ENCODE measurements around the gene KATNAL1.
A peak's percentile ranks its signal among the peaks of the same experiment; 100 is the strongest.

KATNAL1 gene

DNA sequence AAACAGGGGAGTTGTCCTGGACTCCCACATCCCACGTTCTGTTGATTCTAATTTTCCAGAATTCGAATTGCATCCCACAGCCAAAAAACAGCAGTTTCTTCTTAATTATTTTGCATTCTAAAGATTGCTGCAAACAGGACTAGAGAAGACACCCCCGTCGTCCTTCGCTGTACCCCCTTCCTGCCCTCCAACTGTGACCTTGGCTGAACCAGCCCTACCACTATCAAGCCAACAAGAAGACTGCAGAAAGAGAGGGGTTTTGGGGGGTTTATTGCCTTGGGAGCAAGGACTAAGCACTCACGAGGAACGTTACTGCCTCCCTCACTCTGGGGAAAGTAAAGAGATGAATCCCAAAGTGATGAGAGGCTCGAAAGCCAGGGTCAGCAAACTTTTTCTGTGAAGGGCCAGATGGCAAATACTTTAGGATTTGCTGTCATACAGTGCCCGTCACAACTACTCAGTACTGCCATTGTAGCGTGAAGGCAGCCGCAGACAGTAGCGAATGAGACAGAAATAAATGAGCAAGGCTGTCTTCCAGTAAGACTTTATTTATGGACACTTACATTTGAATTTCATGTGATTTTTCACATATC is 32.5 kb upstream of the KATNAL1 start:
- no peak for DNase-seq (ENCODE audit: low read depth)
- TF ChIP-seq, protein P1, sequence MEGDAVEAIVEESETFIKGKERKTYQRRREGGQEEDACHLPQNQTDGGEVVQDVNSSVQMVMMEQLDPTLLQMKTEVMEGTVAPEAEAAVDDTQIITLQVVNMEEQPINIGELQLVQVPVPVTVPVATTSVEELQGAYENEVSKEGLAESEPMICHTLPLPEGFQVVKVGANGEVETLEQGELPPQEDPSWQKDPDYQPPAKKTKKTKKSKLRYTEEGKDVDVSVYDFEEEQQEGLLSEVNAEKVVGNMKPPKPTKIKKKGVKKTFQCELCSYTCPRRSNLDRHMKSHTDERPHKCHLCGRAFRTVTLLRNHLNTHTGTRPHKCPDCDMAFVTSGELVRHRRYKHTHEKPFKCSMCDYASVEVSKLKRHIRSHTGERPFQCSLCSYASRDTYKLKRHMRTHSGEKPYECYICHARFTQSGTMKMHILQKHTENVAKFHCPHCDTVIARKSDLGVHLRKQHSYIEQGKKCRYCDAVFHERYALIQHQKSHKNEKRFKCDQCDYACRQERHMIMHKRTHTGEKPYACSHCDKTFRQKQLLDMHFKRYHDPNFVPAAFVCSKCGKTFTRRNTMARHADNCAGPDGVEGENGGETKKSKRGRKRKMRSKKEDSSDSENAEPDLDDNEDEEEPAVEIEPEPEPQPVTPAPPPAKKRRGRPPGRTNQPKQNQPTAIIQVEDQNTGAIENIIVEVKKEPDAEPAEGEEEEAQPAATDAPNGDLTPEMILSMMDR (conservative IDR thresholded peaks at IDR 0.05; ENCODE audit: low read depth, low read length) = no peak
- no peak overlapping the region for H3K4me3 ChIP-seq (ENCODE audit: low read depth, low read length)

DNA sequence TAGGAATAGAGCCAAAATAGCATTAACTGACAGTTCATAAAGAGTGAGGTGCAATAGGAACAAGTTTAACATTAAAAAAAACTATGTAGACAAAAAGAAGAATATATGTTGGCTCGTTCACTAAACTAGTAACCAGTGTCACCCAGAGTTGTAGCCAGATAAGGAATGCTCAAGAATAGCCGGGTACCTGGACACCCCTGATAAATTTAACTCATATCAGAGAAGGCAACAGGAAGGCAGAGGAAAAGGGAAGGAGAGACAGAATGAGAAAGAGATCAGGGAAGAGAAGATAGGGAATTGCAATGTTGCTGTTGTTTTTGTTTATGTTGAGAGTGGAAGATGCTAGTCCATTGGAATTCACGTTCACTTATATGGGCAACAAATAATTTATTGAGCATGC is 31.6 kb upstream of the KATNAL1 start:
- no peak overlapping the region for H3K4me3 ChIP-seq (ENCODE audit: low read depth, low read length)
- TF ChIP-seq, protein P1 (conservative IDR thresholded peaks at IDR 0.05; ENCODE audit: low read depth, low read length) = no peak
- no peak for DNase-seq (ENCODE audit: low read depth)

DNA sequence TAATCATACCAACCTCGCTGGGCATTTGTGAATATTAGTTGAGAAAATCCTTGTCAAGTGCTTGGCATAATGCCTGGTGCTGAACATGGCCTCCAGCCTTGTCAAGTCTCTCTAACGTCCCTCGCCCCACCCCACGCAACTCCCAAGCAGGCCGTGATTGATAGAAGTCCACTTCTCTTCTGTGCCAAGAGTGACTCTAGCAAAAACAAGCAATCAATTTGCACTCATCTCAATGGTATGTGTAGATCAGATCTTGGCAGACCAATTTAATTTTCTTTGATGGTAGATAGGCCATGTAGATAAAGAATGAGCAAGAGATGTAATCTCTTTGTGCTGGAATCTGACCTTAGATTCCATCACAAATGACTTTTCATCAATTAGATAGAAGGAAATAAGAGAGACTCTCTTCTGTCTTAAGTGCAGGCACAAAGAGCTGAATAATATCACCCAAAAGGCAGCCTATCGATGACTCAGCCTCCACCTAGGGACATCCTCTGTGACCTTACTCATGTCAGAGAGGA is 31.0 kb upstream of the KATNAL1 start:
- DNase-seq (ENCODE audit: low read depth) = no peak
- H3K4me3 ChIP-seq (ENCODE audit: low read depth, low read length) = no peak overlapping the region
- TF ChIP-seq, protein P1 (conservative IDR thresholded peaks at IDR 0.05; ENCODE audit: low read depth, low read length) = no peak

DNA sequence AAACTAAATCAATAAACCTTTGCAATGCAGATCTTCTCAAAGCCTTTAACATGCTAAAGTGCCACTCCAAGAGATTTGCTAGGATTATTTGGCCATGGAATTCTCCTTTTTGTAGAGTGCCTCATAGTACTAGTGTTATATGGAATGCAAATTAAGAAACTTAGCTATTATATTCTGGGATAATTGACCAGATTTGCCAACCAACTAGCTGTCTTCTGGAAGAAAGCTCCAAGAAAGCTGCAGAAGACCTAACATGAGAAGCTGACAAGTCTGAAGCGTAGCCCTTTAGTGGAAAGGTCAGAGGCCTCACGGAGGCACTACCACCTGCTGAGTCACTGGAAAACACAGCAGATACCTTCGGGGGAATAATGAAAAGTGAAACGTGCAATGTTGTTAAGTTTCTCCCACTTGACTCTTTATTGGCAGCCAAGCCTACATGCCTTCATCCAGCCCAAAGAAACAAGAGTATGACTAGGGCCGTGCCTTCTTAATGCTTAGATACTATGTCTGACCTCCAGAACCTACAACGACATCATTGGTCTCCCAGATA is 29.8 kb upstream of the KATNAL1 start:
- TF ChIP-seq, protein P1 (conservative IDR thresholded peaks at IDR 0.05; ENCODE audit: low read depth, low read length) = no peak

DNA sequence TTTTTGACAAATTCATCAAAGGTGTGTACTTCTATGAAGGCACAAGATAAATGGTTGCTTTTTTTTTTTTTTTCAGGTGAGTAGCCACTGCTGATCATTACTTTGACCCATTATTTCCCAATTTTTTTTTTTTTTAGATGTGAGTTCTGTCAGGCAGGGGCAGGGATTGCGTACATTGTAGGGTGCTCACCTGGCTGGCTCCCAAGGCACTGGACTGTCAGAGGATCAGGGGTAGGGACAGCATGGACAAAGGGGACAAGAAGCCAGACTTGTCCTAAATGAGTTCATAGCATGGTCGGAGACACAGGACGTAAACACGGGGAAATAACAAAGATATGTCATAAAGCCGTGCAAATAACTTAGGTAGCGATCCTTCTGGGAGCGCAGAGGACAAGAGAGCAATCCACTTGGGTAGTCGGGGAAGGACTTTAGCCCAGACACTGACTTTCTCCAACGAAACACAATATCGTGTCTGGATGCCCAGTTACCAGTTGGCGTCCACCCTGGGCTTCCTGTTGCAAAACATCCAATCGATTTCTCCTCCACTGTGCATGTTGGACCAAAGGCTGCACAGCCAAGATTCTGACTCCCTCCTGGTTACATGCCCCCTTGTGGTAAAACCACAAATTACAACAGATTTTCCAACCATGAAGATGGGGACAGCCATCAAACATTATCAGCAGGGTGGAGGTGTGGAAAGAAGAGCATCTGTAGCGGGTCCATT is 27.5 kb upstream of the KATNAL1 start:
- DNase-seq (ENCODE audit: low read depth) = no peak
- no peak overlapping the region for H3K4me3 ChIP-seq (ENCODE audit: low read depth, low read length)
- TF ChIP-seq, protein P1 (conservative IDR thresholded peaks at IDR 0.05; ENCODE audit: low read depth, low read length) = peak; percentile 55

More for the DNA sequence above, 29.8 kb upstream of the KATNAL1 start:
- DNase-seq (ENCODE audit: low read depth) = no peak
- H3K4me3 ChIP-seq (ENCODE audit: low read depth, low read length) = no peak overlapping the region

DNA sequence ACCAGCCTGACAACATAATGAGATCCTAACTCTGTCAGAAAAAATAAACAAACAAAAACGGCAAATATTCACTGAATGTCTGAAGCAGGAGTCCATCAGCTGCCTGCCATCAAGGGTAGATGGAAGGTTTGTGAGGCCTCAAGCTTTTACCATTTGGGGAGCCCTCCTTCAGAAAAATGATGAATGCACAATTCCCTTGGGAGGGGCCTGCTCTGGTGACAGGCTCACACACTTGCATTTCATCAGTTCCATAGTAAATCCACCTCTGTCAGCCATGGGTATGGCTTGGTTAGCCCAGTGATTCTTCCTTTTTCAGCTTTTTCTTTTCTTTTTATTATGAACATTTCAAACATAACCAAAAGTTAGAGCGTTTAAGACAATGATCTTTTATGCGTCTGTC is 26.3 kb upstream of the KATNAL1 start:
- TF ChIP-seq, protein P1 (conservative IDR thresholded peaks at IDR 0.05; ENCODE audit: low read depth, low read length) = no peak
- no peak for DNase-seq (ENCODE audit: low read depth)
- H3K4me3 ChIP-seq (ENCODE audit: low read depth, low read length) = no peak overlapping the region

Measured in choroid plexus epithelial cell (primary cell).